AG09309 (cell line): ENCODE results near the gene SNX25.

Experiments
- DNase-seq: peaks from one replicate; pipeline ENCODE4 v3.0.0-alpha.2; 2010; ENCODE audit warnings: low read depth
- H3K4me3 ChIP-seq: 2 replicates; pipeline ENCODE4 v1.5.1; 2011; ENCODE audit warnings: mild to moderate bottlenecking, low read depth, low read length, moderate library complexity; ENCODE audit not compliant: control insufficient read depth
- CTCF ChIP-seq: IDR thresholded peaks from 2 replicates; pipeline ENCODE4 v1.5.1; 2011; ENCODE audit warnings: mild to moderate bottlenecking, low read depth, low read length, inconsistent platforms; ENCODE audit not compliant: insufficient read depth, control insufficient read depth; ENCODE audit errors: missing control alignments

The SNX25 gene

GRCh38 chr4:185380320-185380719 is 170.9 kb downstream of the SNX25 start:
- H3K4me3 ChIP-seq = no peak overlapping the region
- DNase-seq = no peak
- TF ChIP-seq CTCF = no peak

- DNase-seq = no peak
- no peak for TF ChIP-seq CTCF
- no peak overlapping the region for H3K4me3 ChIP-seq
Measured at GRCh38 chr4:185381288-185382196, 172.1 kb downstream of the SNX25 start.

GRCh38 chr4:185382754-185383153 is 173.4 kb downstream of the SNX25 start:
- H3K4me3 ChIP-seq = no peak overlapping the region
- no peak for TF ChIP-seq CTCF
- DNase-seq = no peak

GRCh38 chr4:185383451-185383850 is 174.1 kb downstream of the SNX25 start:
- TF ChIP-seq CTCF = no peak
- H3K4me3 ChIP-seq = no peak overlapping the region
- DNase-seq = no peak

GRCh38 chr4:185384061-185384460 is 174.7 kb downstream of the SNX25 start:
- TF ChIP-seq CTCF = no peak
- H3K4me3 ChIP-seq = no peak overlapping the region
- DNase-seq = no peak

- no peak for TF ChIP-seq CTCF
- no peak overlapping the region for H3K4me3 ChIP-seq
- DNase-seq = no peak
Measured at GRCh38 chr4:185384930-185385331, 175.5 kb downstream of the SNX25 start.
